ENCODE measurements around the gene RXFP2.

DNA sequence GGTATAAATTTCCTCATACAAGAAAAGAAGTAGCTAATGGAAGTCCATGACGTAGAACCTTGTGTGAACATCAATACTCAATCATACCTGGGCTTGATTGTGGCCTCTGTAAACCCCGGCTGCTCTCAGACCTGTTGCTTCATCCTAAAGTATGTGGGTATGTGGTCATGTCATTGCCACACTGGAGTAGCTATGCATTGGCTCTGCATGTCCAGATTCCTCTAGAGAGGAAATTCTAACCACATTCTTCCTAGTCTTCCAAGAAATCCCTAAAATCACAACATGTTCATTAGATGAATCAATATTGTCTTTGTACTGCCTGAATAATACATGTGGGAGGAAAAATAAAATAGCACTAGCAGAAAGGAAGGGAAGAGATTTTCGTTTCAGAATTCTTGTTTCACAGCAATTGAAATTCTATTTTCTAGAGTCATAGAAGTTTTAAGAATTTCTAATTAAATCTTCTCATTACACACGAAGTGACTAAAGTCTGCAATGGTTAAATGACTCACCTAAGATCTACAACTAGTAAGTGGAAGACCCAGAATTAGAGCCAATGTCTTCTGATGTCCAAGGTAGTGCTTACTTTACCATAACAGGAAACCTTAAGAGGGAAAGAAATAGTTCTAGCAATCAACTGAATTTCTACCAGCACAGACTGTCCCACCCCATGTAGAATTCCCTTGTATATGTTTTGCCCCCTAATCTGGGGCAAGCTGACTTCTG, 28.0 kb downstream of the RXFP2 start:
- TF ChIP-seq POLR2AphosphoS5 (IDR thresholded peaks at IDR 0.05; ENCODE audit: low read depth, low read length) (no peak), POLR2A (IDR thresholded peaks at IDR 0.05; ENCODE audit: control extremely low read depth in 1 of 2, low read depth in 2 of 2, low read length in 2 of 2) (no peak), EZH2 (IDR thresholded peaks at IDR 0.05; ENCODE audit: low read depth, low read length, severe bottlenecking) (no peak), SP1 (IDR thresholded peaks at IDR 0.05; ENCODE audit: low read depth, low read length) (no peak)
- TF ChIP-seq, protein P1, sequence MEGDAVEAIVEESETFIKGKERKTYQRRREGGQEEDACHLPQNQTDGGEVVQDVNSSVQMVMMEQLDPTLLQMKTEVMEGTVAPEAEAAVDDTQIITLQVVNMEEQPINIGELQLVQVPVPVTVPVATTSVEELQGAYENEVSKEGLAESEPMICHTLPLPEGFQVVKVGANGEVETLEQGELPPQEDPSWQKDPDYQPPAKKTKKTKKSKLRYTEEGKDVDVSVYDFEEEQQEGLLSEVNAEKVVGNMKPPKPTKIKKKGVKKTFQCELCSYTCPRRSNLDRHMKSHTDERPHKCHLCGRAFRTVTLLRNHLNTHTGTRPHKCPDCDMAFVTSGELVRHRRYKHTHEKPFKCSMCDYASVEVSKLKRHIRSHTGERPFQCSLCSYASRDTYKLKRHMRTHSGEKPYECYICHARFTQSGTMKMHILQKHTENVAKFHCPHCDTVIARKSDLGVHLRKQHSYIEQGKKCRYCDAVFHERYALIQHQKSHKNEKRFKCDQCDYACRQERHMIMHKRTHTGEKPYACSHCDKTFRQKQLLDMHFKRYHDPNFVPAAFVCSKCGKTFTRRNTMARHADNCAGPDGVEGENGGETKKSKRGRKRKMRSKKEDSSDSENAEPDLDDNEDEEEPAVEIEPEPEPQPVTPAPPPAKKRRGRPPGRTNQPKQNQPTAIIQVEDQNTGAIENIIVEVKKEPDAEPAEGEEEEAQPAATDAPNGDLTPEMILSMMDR (IDR thresholded peaks at IDR 0.05; ENCODE audit: control extremely low read depth in 1 of 3, insufficient read depth in 1 of 3, low read depth in 1 of 3, low read length in 3 of 3): no peak
- TF ChIP-seq, protein P2, sequence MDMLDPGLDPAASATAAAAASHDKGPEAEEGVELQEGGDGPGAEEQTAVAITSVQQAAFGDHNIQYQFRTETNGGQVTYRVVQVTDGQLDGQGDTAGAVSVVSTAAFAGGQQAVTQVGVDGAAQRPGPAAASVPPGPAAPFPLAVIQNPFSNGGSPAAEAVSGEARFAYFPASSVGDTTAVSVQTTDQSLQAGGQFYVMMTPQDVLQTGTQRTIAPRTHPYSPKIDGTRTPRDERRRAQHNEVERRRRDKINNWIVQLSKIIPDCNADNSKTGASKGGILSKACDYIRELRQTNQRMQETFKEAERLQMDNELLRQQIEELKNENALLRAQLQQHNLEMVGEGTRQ (IDR thresholded peaks at IDR 0.05; ENCODE audit: low read length): no peak
- TF ChIP-seq, protein P3, sequence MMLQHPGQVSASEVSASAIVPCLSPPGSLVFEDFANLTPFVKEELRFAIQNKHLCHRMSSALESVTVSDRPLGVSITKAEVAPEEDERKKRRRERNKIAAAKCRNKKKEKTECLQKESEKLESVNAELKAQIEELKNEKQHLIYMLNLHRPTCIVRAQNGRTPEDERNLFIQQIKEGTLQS (IDR thresholded peaks at IDR 0.05; ENCODE audit: insufficient read depth, low read depth, low read length): no peak
